SK-N-SH treated with all-trans-retinoic acid at 6 μM for 48 hours (cell line): Measurements from ENCODE around the gene PTPRN2.

Experiments used
- ATAC-seq: fragments of 200-7000 bp; cut with Tn5 transposase; 3 replicates; pipeline ENCODE4 v1.9.1; 2020; ENCODE audit warnings: mild to moderate bottlenecking, moderate library complexity
- ARNTL ChIP-seq: fragments of 450-650 bp; formaldehyde crosslinking; IDR thresholded peaks from 2 replicates; pipeline ENCODE4 v1.5.0; 2020; ENCODE audit warnings: low read depth, mild to moderate bottlenecking, moderate library complexity, borderline replicate concordance
- CREB5 ChIP-seq: fragments of 250-450 bp; sonication (Bioruptor Pico); IDR thresholded peaks from 2 replicates; pipeline ENCODE4 v1.5.1; 2020; ENCODE audit warnings: low read depth, mild to moderate bottlenecking, moderate library complexity
- CSDC2 ChIP-seq: fragments of 250-450 bp; sonication (Bioruptor Pico); IDR thresholded peaks from 2 replicates; pipeline ENCODE4 v1.5.0; 2020; ENCODE audit warnings: mild to moderate bottlenecking, moderate library complexity
- CSRNP3 ChIP-seq: fragments of 250-450 bp; sonication (Bioruptor Pico); IDR thresholded peaks from 2 replicates; pipeline ENCODE4 v1.5.1; 2021; ENCODE audit warnings: mild to moderate bottlenecking, moderate library complexity
- ESRRG ChIP-seq: fragments of 250-450 bp; sonication (Bioruptor Pico); IDR thresholded peaks from 2 replicates; pipeline ENCODE4 v1.6.1; 2021; ENCODE audit warnings: mild to moderate bottlenecking
- OSR1 ChIP-seq: fragments of 250-450 bp; sonication (Bioruptor Pico); IDR thresholded peaks from 2 replicates; pipeline ENCODE4 v1.8.0; 2022; ENCODE audit warnings: moderate library complexity, mild to moderate bottlenecking, inconsistent platforms
- PPARA ChIP-seq: fragments of 250-450 bp; sonication (Bioruptor Pico); IDR thresholded peaks from 2 replicates; pipeline ENCODE4 v1.5.0; 2020; ENCODE audit warnings: mild to moderate bottlenecking, borderline replicate concordance
- RARB ChIP-seq: fragments of 250-450 bp; sonication (Bioruptor Pico); IDR thresholded peaks from 2 replicates; pipeline ENCODE4 v1.8.0; 2021; ENCODE audit warnings: mild to moderate bottlenecking, moderate library complexity
- SNAI2 ChIP-seq: fragments of 250-450 bp; sonication (Bioruptor Pico); IDR thresholded peaks from 2 replicates; pipeline ENCODE4 v1.5.0; 2020; ENCODE audit warnings: mild to moderate bottlenecking, moderate library complexity
- TCF4 ChIP-seq: fragments of 250-450 bp; sonication (Bioruptor Pico); IDR thresholded peaks from 2 replicates; pipeline ENCODE4 v1.8.0; 2021; ENCODE audit warnings: mild to moderate bottlenecking, moderate library complexity, borderline replicate concordance
- TSHZ2 ChIP-seq: fragments of 250-450 bp; sonication (Bioruptor Pico); IDR thresholded peaks from 2 replicates; pipeline ENCODE4 v1.5.0; 2020; ENCODE audit warnings: mild to moderate bottlenecking, moderate library complexity
- ZC3H10 ChIP-seq: fragments of 250-450 bp; sonication (Bioruptor Pico); IDR thresholded peaks from 2 replicates; pipeline ENCODE4 v1.5.1; 2021; ENCODE audit warnings: mild to moderate bottlenecking, moderate library complexity
- ZFP3 ChIP-seq: fragments of 250-450 bp; sonication (Bioruptor Pico); IDR thresholded peaks from 2 replicates; pipeline ENCODE4 v1.5.0; 2020; ENCODE audit warnings: mild to moderate bottlenecking, moderate library complexity
- ZFP30 ChIP-seq: fragments of 450-650 bp; formaldehyde crosslinking; IDR thresholded peaks from 2 replicates; pipeline ENCODE4 v1.5.0; 2022; ENCODE audit warnings: mild to moderate bottlenecking, moderate library complexity
- ZNF565 ChIP-seq: fragments of 450-650 bp; formaldehyde crosslinking; conservative IDR thresholded peaks from 2 replicates; pipeline ENCODE4 v1.5.0; 2020; ENCODE audit warnings: low read depth, mild to moderate bottlenecking, moderate library complexity
- ZNF70 ChIP-seq: fragments of 450-650 bp; formaldehyde crosslinking; IDR thresholded peaks from 2 replicates; pipeline ENCODE4 v1.5.0; 2020; ENCODE audit warnings: mild to moderate bottlenecking, moderate library complexity
- ZNF8 ChIP-seq: fragments of 450-650 bp; formaldehyde crosslinking; IDR thresholded peaks from 2 replicates; pipeline ENCODE4 v1.5.0; 2020; ENCODE audit warnings: mild to moderate bottlenecking, moderate library complexity
- TF ChIP-seq, protein P1 (sequence below): fragments of 250-450 bp; sonication (Bioruptor Pico); IDR thresholded peaks from 2 replicates; pipeline ENCODE4 v1.8.0; 2021; ENCODE audit warnings: low read depth, mild to moderate bottlenecking, moderate library complexity, borderline replicate concordance

The PTPRN2 gene

DNA sequence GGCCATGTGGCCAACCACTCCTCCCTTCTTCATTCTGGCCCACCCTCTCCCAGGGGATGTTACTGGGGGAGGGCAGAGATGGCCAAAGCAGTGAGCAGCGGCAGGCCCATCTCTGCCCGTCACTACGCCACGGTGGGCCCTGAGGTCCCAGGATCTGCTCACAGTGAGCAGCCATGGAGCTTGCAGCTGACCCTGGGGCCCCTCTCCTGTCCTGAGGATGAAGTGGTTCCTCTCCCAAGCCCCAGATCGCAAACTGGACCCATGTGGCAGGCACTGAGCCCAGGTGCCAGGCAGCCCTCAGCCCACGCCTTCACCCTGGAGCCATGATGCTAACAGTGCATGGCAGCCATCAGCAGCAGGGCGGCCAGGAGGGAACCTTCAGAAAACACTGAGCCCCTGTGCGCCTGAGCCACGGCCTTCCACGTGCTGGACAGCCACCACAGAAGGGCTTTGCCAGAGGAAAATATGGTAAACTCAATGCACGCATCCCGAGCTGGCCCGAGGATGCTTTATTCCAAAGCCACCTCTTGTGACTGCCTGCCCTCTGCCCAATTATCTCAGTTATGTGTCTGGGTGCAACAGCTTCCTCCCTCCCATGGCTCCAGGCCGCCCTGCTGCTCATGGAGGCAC lies 485.7 kb downstream of the PTPRN2 start:
- no peak for TF ChIP-seq CREB5 (CRISPR knock-in tag)
- no peak for TF ChIP-seq ZNF565 (CRISPR knock-in tag)
- no peak for TF ChIP-seq SNAI2 (CRISPR knock-in tag)
- no peak for TF ChIP-seq ZNF8 (CRISPR knock-in tag)
- no peak for TF ChIP-seq TSHZ2 (CRISPR knock-in tag)
- TF ChIP-seq, protein P1, sequence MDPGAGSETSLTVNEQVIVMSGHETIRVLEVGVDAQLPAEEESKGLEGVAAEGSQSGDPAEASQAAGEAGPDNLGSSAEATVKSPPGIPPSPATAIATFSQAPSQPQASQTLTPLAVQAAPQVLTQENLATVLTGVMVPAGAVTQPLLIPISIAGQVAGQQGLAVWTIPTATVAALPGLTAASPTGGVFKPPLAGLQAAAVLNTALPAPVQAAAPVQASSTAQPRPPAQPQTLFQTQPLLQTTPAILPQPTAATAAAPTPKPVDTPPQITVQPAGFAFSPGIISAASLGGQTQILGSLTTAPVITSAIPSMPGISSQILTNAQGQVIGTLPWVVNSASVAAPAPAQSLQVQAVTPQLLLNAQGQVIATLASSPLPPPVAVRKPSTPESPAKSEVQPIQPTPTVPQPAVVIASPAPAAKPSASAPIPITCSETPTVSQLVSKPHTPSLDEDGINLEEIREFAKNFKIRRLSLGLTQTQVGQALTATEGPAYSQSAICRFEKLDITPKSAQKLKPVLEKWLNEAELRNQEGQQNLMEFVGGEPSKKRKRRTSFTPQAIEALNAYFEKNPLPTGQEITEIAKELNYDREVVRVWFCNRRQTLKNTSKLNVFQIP (CRISPR knock-in tag): no peak
- no peak for TF ChIP-seq ZFP3 (CRISPR knock-in tag)
- TF ChIP-seq RARB (CRISPR knock-in tag): no peak
- TF ChIP-seq ZC3H10 (CRISPR knock-in tag): no peak
- TF ChIP-seq ARNTL (CRISPR knock-in tag): no peak
- no peak for TF ChIP-seq OSR1
- no peak for TF ChIP-seq PPARA (CRISPR knock-in tag)
- TF ChIP-seq CSRNP3: no peak
- TF ChIP-seq CSDC2 (CRISPR knock-in tag): no peak
- TF ChIP-seq ZFP30: no peak
- no peak for TF ChIP-seq ESRRG (CRISPR knock-in tag)
- TF ChIP-seq ZNF70 (CRISPR knock-in tag): no peak
- TF ChIP-seq TCF4 (CRISPR knock-in tag): no peak
- no peak for ATAC-seq

- TF ChIP-seq PPARA (CRISPR knock-in tag) (no peak), CSRNP3 (no peak), SNAI2 (CRISPR knock-in tag) (no peak), TCF4 (CRISPR knock-in tag) (no peak), ZNF565 (CRISPR knock-in tag) (no peak), ZFP30 (no peak), CSDC2 (CRISPR knock-in tag) (no peak), ARNTL (CRISPR knock-in tag) (no peak)
- TF ChIP-seq, protein P1 (CRISPR knock-in tag): no peak
- no peak for ATAC-seq
Observed at GRCh38 chr7:158098125-158099030, 489.2 kb downstream of the PTPRN2 start.
